Progenitor cell of endocrine pancreas (in vitro differentiated cells): ENCODE measurements around the gene GYPC. TPM values are rescaled to one million over a fixed set of nuclear protein-coding genes. Genes with fewer than 3 reads are reported as not detected.

Experiments used
- DNase-seq: peaks from one replicate; pipeline ENCODE4 v3.0.0; 2021; ENCODE audit warnings: low spot score; ENCODE audit not compliant: unreplicated experiment
- H3K27ac Mint-ChIP-seq: 2 replicates; pipeline ENCODE4 v1.8.0; 2021; ENCODE audit warnings: mild to moderate bottlenecking, moderate library complexity, mixed read lengths
- H3K27me3 Mint-ChIP-seq: 2 replicates; pipeline ENCODE4 v1.8.0; 2021; ENCODE audit warnings: mixed read lengths
- H3K36me3 Mint-ChIP-seq: 2 replicates; pipeline ENCODE4 v1.8.0; 2022; ENCODE audit warnings: mixed read lengths; ENCODE audit not compliant: insufficient read depth
- H3K4me1 Mint-ChIP-seq: 2 replicates; pipeline ENCODE4 v1.8.0; 2021; ENCODE audit warnings: low read depth, mixed read lengths
- H3K4me3 Mint-ChIP-seq: 2 replicates; pipeline ENCODE4 v1.8.0; 2021; ENCODE audit warnings: low read depth, mild to moderate bottlenecking, moderate library complexity, mixed read lengths
- H3K9me3 Mint-ChIP-seq: 2 replicates; pipeline ENCODE4 v1.8.0; 2021; ENCODE audit warnings: low read depth, mixed read lengths
- total RNA-seq: library from RNA; stranded (reverse); gene quantifications from 2 replicates; pipeline ENCODE4 v1.2.1, GENCODE V29; 2021
- TF ChIP-seq, protein P1 (sequence below): fragments of 200-600 bp; sonication (generic); IDR thresholded peaks from one replicate; pipeline ENCODE4 v1.5.0; 2021; ENCODE audit warnings: antibody characterized with exemption, mild to moderate bottlenecking; ENCODE audit not compliant: unreplicated experiment

GYPC gene
- total RNA-seq, 1 donor from 2014 or later: 29.5 TPM

DNA sequence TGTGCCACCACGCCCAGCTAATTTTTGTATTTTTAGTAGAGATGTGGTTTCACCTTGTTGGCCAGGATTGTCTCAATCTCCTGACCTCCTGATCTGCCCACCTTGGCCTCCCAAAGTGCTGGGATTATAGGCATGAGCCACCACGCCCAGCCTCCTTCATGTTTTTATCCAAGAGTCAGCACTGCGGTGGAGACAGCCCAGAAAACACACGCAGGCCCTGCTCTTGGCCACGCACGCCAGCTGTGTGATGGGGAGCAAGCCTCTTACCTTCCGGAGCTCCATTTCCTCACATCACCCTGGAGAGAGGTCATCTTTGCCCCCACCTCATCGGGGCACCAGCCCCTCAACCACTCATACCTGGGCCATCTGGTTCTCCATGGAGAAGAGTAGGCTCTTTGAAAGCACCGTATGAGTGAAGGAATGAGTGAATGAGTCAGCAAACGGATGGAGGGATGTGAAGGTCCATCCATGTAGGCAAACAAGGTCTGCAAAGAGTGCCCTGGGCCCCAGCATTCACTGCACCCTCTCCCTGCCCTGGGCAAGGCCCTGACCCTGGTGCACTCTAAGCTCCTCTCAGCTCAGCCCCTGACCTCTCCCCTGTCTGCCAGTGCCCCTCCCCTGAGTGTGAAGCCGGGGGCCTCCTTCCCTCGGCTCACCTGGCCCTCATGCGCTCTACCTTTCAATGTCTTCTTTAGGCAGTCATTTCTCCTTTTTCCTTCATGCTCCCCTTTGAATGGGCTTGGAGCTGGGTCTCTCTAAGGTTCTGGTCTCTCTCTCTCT lies 7.4 kb downstream of the GYPC start:
- Mint-ChIP-seq H3K4me1 (peaks cover 28% of the 10 kb centered on the region), H3K27ac (no peak overlapping the region), H3K4me3 (no peak overlapping the region), H3K27me3 (no peaks in the 10 kb centered on the region), H3K9me3 (no peaks in the 10 kb centered on the region), H3K36me3 (no peaks in the 10 kb centered on the region)
- DNase-seq: no peak
- TF ChIP-seq, protein P1, sequence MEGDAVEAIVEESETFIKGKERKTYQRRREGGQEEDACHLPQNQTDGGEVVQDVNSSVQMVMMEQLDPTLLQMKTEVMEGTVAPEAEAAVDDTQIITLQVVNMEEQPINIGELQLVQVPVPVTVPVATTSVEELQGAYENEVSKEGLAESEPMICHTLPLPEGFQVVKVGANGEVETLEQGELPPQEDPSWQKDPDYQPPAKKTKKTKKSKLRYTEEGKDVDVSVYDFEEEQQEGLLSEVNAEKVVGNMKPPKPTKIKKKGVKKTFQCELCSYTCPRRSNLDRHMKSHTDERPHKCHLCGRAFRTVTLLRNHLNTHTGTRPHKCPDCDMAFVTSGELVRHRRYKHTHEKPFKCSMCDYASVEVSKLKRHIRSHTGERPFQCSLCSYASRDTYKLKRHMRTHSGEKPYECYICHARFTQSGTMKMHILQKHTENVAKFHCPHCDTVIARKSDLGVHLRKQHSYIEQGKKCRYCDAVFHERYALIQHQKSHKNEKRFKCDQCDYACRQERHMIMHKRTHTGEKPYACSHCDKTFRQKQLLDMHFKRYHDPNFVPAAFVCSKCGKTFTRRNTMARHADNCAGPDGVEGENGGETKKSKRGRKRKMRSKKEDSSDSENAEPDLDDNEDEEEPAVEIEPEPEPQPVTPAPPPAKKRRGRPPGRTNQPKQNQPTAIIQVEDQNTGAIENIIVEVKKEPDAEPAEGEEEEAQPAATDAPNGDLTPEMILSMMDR: no peak

DNA sequence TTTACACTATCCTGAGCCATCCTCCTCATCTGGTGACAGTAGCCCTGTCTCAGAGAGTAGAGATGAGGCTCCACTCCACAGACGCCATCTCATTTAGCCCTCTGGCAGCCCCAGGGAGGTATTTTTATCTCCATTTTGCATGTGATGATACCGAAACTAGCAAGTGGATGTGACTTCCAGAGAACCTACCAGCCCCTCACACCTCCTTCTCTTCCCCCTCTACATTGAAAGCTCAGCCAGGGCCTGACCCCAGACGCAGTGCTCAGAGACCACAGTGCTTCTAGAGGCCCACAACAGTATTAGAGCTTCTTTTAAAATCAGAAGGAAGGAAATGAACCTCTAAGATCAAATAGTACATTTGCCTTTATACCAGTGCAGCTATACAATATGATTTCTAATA lies 8.3 kb downstream of the GYPC start:
- Mint-ChIP-seq H3K36me3 (no peaks in the 10 kb centered on the region), H3K27ac (no peak overlapping the region), H3K4me1 (peaks cover 25% of the 10 kb centered on the region), H3K27me3 (no peaks in the 10 kb centered on the region), H3K4me3 (no peak overlapping the region), H3K9me3 (no peaks in the 10 kb centered on the region)
- TF ChIP-seq, protein P1: no peak
- no peak for DNase-seq

DNA sequence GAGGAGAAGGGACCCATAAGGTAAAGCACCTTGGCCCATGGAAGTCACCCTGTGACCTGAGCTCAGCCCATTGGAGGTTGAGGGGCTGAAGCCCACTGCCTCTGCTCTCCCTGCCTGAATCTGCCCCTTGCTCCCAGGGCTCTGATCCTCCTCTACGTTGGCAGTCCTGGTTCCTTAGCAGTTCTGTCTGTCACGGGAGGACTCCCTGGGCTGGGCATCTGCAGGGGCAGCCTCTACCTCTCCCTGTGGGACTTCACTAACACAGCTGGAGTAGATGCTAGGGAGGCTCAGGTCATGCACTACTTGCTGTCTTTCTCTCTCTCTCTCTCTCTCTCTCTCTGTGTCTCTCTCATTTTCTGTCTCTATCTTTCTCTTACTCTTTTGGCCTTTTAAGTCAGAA lies 8.7 kb downstream of the GYPC start:
- Mint-ChIP-seq H3K4me3 (no peak overlapping the region), H3K9me3 (no peaks in the 10 kb centered on the region), H3K27ac (no peak overlapping the region), H3K4me1 (peaks cover 25% of the 10 kb centered on the region), H3K36me3 (no peaks in the 10 kb centered on the region), H3K27me3 (no peaks in the 10 kb centered on the region)
- TF ChIP-seq, protein P1: no peak
- DNase-seq: no peak

DNA sequence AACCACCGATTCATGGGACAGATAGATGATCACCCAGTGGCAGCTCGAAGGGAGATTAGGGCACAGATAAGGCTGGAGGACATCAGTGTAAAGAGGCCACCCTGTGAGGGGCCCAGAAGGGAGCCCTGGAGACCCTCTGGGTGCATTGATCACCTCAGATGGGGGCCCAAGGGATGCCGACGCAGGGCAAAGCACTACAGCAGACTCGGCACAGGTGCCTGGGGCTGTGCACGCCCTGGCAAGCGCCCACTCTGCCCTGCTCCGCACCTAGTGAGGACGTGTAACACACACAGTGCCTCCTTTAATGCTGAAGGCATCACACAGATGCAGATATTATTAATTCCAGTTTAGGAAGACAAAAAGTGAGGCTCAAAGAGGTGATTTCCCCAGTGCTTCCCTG lies 9.5 kb downstream of the GYPC start:
- H3K36me3 Mint-ChIP-seq: no peaks in the 10 kb centered on the region
- H3K9me3 Mint-ChIP-seq: no peaks in the 10 kb centered on the region
- H3K4me1 Mint-ChIP-seq: peaks cover 26% of the 10 kb centered on the region
- DNase-seq: no peak
- peak overlapping the region; percentile 91 for H3K27ac Mint-ChIP-seq
- H3K27me3 Mint-ChIP-seq: no peaks in the 10 kb centered on the region
- H3K4me3 Mint-ChIP-seq: no peak overlapping the region
- TF ChIP-seq, protein P1: no peak

DNA sequence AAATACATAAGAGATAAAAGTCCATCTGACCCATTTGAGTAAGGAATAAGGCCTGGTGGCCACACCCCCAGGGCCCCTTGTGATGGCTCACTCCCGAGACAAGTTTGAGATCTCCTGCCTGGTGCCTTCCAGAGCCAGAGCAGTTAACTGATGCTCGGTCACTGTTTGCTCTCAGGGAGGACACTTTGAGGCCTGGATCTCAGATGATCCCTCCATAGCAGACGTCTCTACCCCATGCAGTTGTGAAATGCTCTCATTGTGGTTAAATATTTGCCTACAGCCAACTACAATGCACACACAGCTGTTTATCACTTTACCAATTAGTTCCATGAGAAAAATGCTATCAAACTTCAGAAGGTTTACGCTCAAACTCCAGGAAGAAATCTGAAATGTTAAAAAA lies 12.3 kb downstream of the GYPC start:
- Mint-ChIP-seq H3K27me3 (no peaks in the 10 kb centered on the region), H3K9me3 (no peaks in the 10 kb centered on the region), H3K36me3 (peaks cover 1% of the 10 kb centered on the region), H3K4me1 (peaks cover 24% of the 10 kb centered on the region), H3K4me3 (no peak overlapping the region), H3K27ac (no peak overlapping the region)
- TF ChIP-seq, protein P1: no peak
- no peak for DNase-seq
